IMR-90 (cell line): Measurements from ENCODE around the gene SPNS2. TPM values are rescaled to one million over a fixed set of nuclear protein-coding genes. Genes with fewer than 3 reads are reported as not detected.

Source experiments
- ATAC-seq: fragments of 200-7000 bp; cut with Tn5 transposase; 2 replicates; pipeline ENCODE4 v1.9.1; 2020; ENCODE audit warnings: low read depth, mild to moderate bottlenecking, moderate library complexity
- BruUV-seq: library from RNA; stranded (reverse); fragments of 400-500 nt; replicated peaks from 2 replicates; lab custom pipeline; 2021; lab: Mats Ljungman, UMichigan
- CTCF ChIA-PET: fragments of 300-600 bp; formaldehyde crosslinking; extraction: SDS; loops from one replicate; lab custom pipeline; 2021; ENCODE audit warnings: antibody characterized with exemption; lab: Yijun Ruan, JAX
- POLR2A ChIA-PET: fragments of 300-600 bp; sonication (Branson Sonifier 250); formaldehyde crosslinking; loops from one replicate; lab custom pipeline; 2022; ENCODE audit warnings: antibody characterized with exemption; ENCODE audit not compliant: unreplicated experiment; lab: Charles Lee
- DNase-seq: peaks from one replicate; pipeline ENCODE4 v3.0.0; 2013
- H2AFZ ChIP-seq: replicated peaks from 2 replicates; pipeline ENCODE3; 2013; ENCODE audit warnings: low read length, mild to moderate bottlenecking; ENCODE audit not compliant: poor library complexity
- H2AK5ac ChIP-seq: 2 replicates; pipeline ENCODE4 v1.6.1; 2013; ENCODE audit warnings: low read depth, low read length, inconsistent platforms
- H2AK9ac ChIP-seq: replicated peaks from 2 replicates; pipeline ENCODE3; 2013; ENCODE audit warnings: mild to moderate bottlenecking, low read depth, low read length, moderate library complexity; ENCODE audit not compliant: poor library complexity
- H2BK120ac ChIP-seq: 2 replicates; pipeline ENCODE4 v1.6.1; 2013; ENCODE audit warnings: low read depth, low read length, inconsistent platforms
- H2BK15ac ChIP-seq: 3 replicates; pipeline ENCODE4 v1.6.1; 2013; ENCODE audit warnings: low read depth, low read length, inconsistent platforms
- H2BK20ac ChIP-seq: 2 replicates; pipeline ENCODE4 v1.6.1; 2013; ENCODE audit warnings: low read depth, mild to moderate bottlenecking, inconsistent platforms, low read length, moderate library complexity
- H2BK5ac ChIP-seq: 2 replicates; pipeline ENCODE4 v1.6.1; 2013; ENCODE audit warnings: mild to moderate bottlenecking, low read depth, low read length, inconsistent platforms; ENCODE audit not compliant: poor library complexity, severe bottlenecking
- H3K14ac ChIP-seq: replicated peaks from 2 replicates; pipeline ENCODE4 v1.6.1; 2013; ENCODE audit warnings: low read depth, low read length, inconsistent platforms
- H3K18ac ChIP-seq: 2 replicates; pipeline ENCODE4 v1.6.1; 2013; ENCODE audit warnings: low read depth, low read length, control low read depth
- H3K23ac ChIP-seq: 2 replicates; pipeline ENCODE4 v1.6.1; 2013; ENCODE audit warnings: low read depth, low read length, inconsistent platforms
- H3K27ac ChIP-seq: 2 replicates; pipeline ENCODE4 v1.5.1; 2013; ENCODE audit warnings: mild to moderate bottlenecking, control low read depth, low read length; ENCODE audit not compliant: insufficient read depth
- H3K27me3 ChIP-seq: 2 replicates; pipeline ENCODE4 v1.6.1; 2013; ENCODE audit warnings: low read length; ENCODE audit not compliant: control insufficient read depth, insufficient read depth
- H3K36me3 ChIP-seq: 2 replicates; pipeline ENCODE4 v1.6.1; 2013; ENCODE audit warnings: low read length, mixed read lengths; ENCODE audit not compliant: control insufficient read depth, insufficient read depth
- H3K4ac ChIP-seq: 2 replicates; pipeline ENCODE4 v1.6.1; 2013; ENCODE audit warnings: low read depth, low read length, inconsistent platforms
- H3K4me1 ChIP-seq: 2 replicates; pipeline ENCODE4 v1.6.1; 2013; ENCODE audit warnings: low read length, mixed read lengths; ENCODE audit not compliant: control insufficient read depth, insufficient read depth
- H3K4me2 ChIP-seq: 2 replicates; pipeline ENCODE4 v1.6.1; 2013; ENCODE audit warnings: low read depth, mild to moderate bottlenecking, control low read depth, low read length, moderate library complexity
- H3K4me3 ChIP-seq: 2 replicates; pipeline ENCODE4 v1.5.1; 2013; ENCODE audit warnings: low read depth, mild to moderate bottlenecking, control low read depth, low read length, moderate library complexity; ENCODE audit not compliant: insufficient read depth
- H3K56ac ChIP-seq: 2 replicates; pipeline ENCODE4 v1.6.1; 2013; ENCODE audit warnings: low read length, inconsistent platforms; ENCODE audit not compliant: insufficient read depth; ENCODE audit errors: extremely low read depth
- H3K79me1 ChIP-seq, 2 experiments: 2 replicates each; pipeline ENCODE4 v1.6.1; 2013; ENCODE audit warnings: low read length in 2 of 2, inconsistent platforms in 1 of 2, low read depth in 1 of 2
- H3K9ac ChIP-seq: 2 replicates; pipeline ENCODE4 v1.6.1; 2013; ENCODE audit warnings: low read depth, low read length, control low read depth
- H3K9me1 ChIP-seq: 2 replicates; pipeline ENCODE4 v1.6.1; 2013; ENCODE audit warnings: low read length, inconsistent platforms; ENCODE audit not compliant: insufficient read depth
- H3K9me3 ChIP-seq: 2 replicates; pipeline ENCODE4 v1.6.1; 2013; ENCODE audit warnings: low read length; ENCODE audit not compliant: control insufficient read depth, insufficient read depth
- H4K20me1 ChIP-seq: 2 replicates; pipeline ENCODE4 v1.6.1; 2013; ENCODE audit warnings: low read length, inconsistent platforms; ENCODE audit not compliant: insufficient read depth
- H4K5ac ChIP-seq: 2 replicates; pipeline ENCODE4 v1.6.1; 2013; ENCODE audit warnings: mild to moderate bottlenecking, low read depth, low read length, control low read depth
- H4K8ac ChIP-seq, 2 experiments: 2 replicates each; pipeline ENCODE4 v1.6.1; 2013; ENCODE audit warnings: low read depth in 2 of 2, low read length in 2 of 2, control low read depth in 1 of 2, inconsistent platforms in 1 of 2
- H4K91ac ChIP-seq: 2 replicates; pipeline ENCODE4 v1.6.1; 2013; ENCODE audit warnings: low read depth, low read length, inconsistent platforms; ENCODE audit not compliant: insufficient read depth
- BHLHE40 ChIP-seq: fragments of 150-350 bp; IDR thresholded peaks from 2 replicates; pipeline ENCODE4 v1.6.1; 2016; ENCODE audit warnings: mild to moderate bottlenecking, low read depth, low read length
- CEBPB ChIP-seq: IDR thresholded peaks from 2 replicates; pipeline ENCODE4 v1.6.1; 2012; ENCODE audit warnings: low read depth, low read length, improper control_type of control experiment
- CHD1 ChIP-seq: IDR thresholded peaks from 2 replicates; pipeline ENCODE4 v1.6.1; 2012; ENCODE audit warnings: low read depth, low read length, improper control_type of control experiment
- FOS ChIP-seq: fragments of 150-350 bp; IDR thresholded peaks from 2 replicates; pipeline ENCODE4 v1.6.1; 2016; ENCODE audit warnings: low read depth, low read length
- MAFK ChIP-seq: IDR thresholded peaks from 2 replicates; pipeline ENCODE4 v1.6.1; 2012; ENCODE audit warnings: low read depth, low read length, improper control_type of control experiment
- MAZ ChIP-seq: IDR thresholded peaks from 2 replicates; pipeline ENCODE4 v1.6.1; 2012; ENCODE audit warnings: low read depth, mild to moderate bottlenecking, low read length, improper control_type of control experiment, moderate library complexity, borderline replicate concordance
- MXI1 ChIP-seq: IDR thresholded peaks from 2 replicates; pipeline ENCODE4 v1.6.1; 2012; ENCODE audit warnings: low read depth, mild to moderate bottlenecking, low read length, moderate library complexity, borderline replicate concordance
- NFE2L2 ChIP-seq: fragments of 150-350 bp; IDR thresholded peaks from 2 replicates; pipeline ENCODE4 v1.6.1; 2016; ENCODE audit warnings: low read depth, mild to moderate bottlenecking, low read length
- POLR2A ChIP-seq: IDR thresholded peaks from 2 replicates; pipeline ENCODE4 v1.6.1; 2012; ENCODE audit warnings: mild to moderate bottlenecking, low read depth, low read length
- RAD21 ChIP-seq: IDR thresholded peaks from 2 replicates; pipeline ENCODE4 v1.6.1; 2012; ENCODE audit warnings: low read length, improper control_type of control experiment
- RCOR1 ChIP-seq: IDR thresholded peaks from 2 replicates; pipeline ENCODE4 v1.6.1; 2012; ENCODE audit warnings: mild to moderate bottlenecking, low read length, improper control_type of control experiment; ENCODE audit not compliant: insufficient replicate concordance
- SMC3 ChIP-seq: fragments of 150-350 bp; IDR thresholded peaks from 2 replicates; pipeline ENCODE4 v1.6.1; 2016; ENCODE audit warnings: low read depth, mild to moderate bottlenecking, antibody characterized with exemption, low read length, moderate library complexity
- WGBS, 2 experiments: methylation state at CpG; one replicate each; pipeline versions ENCODE4 v1.1.5 to v1.1.7; 2013; ENCODE audit warnings: missing lambda C conversion rate in 2 of 2; ENCODE audit not compliant: insufficient read length in 1 of 2; ENCODE audit errors: extremely low coverage in 2 of 2; 5-methylcytosine and 5-hydroxymethylcytosine counted together
- dilution Hi-C: fragments of 300-500 bp; cut with HindIII; formaldehyde crosslinking; loops from one replicate; pipeline ENCODE4 v1.14.3; 2018; ENCODE audit warnings: low sequenced_read_pairs; ENCODE audit not compliant: unreplicated experiment
- in situ Hi-C: fragments of 300-500 bp; cut with MboI; formaldehyde crosslinking; loops from 3 replicates; pipeline ENCODE4 v1.14.3; 2019; ENCODE audit warnings: low sequenced_read_pairs, inconsistent platforms, mixed read lengths
- intact Hi-C: fragments of 100-400 bp; cut with micrococcal nuclease; formaldehyde crosslinking; loops from 2 replicates; pipeline ENCODE4 v1.10.0; 2022
- polyA plus RNA-seq, 3 experiments: library from polyadenylated mRNA; depleted of rRNA; stranded (reverse); fragments of >200 nt; gene quantifications; 2 replicates each; pipeline ENCODE4 v1.2.3, GENCODE V29; 2012; ENCODE audit warnings: low replicate concordance in 1 of 3
- total RNA-seq: library from RNA; depleted of rRNA; stranded (reverse); fragments of >200 nt; gene quantifications from 2 replicates; pipeline ENCODE4 v1.2.3, GENCODE V29; 2012
- TF ChIP-seq, protein P1 (sequence below): conservative IDR thresholded peaks from 2 replicates; pipeline ENCODE4 v1.5.1; 2012; ENCODE audit warnings: mild to moderate bottlenecking, low read depth, low read length, improper control_type of control experiment
- TF ChIP-seq, protein P2 (sequence below): fragments of 150-350 bp; IDR thresholded peaks from 2 replicates; pipeline ENCODE4 v1.6.1; 2016; ENCODE audit warnings: low read depth, mild to moderate bottlenecking, low read length, moderate library complexity, borderline replicate concordance

SPNS2 gene
- total and polyA plus RNA-seq, 2 of the 4 experiments (the other 2 are of a cell fraction) = under 0.01 TPM; not detected in 1

DNA sequence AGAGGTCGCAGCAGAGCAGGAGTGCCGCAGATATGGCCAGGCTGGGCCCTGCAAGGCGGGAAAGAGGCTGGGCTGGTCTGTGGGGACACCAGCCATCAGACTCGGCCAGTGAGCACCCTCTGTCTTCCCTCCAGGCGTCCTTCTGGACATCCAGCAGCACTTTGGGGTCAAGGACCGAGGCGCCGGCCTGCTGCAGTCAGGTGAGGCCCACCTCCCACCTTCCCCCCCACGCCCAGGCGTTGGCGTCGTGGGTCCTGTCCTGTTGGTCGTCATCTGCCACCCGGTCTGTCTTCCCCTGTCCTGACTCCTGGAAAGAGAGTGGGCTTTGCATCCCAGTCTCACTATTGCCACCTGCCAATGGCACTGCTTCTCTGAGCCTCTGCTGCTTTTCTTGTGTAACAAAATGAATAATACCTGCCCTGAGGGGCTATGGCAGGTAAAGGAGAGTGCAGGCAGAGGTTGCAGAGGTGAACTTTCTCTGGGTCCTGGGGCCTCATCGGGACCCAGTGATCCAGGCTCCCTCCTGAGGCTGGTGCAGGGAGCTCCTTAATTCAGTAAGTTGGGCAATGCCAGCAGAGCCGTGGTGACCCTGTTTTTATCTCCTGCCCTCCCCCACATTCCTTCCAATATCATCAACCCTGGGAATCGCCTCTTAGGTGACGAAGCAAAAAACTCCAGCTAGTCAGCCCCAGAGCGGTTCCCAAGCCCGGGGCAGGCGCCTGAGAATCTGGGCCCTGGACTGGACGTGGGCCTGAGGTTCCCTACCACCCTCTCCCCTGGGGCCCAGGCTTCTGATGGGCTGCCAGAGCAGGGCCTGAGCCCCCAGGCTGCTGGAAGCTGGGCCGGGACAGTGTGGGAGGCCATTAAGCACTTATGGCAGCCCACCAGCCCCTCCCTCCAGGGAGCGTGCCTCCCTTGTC is 14.7 kb downstream of the SPNS2 start:
- Histone ChIP-seq H2AFZ (no peak overlapping the region), H3K36me3 (no peaks in the 10 kb centered on the region), H3K4me1 (peaks cover 6% of the 10 kb centered on the region), H2AK9ac (no peak overlapping the region), H3K4me2 (no peak overlapping the region), H2BK15ac (no peak overlapping the region), H3K79me1 (no peaks in the 10 kb centered on the region), H3K18ac (no peak overlapping the region), H3K27me3 (peaks cover 22% of the 10 kb centered on the region; the same call in 1 of the 2 replicates), H3K9me3 (peaks cover 2% of the 10 kb centered on the region; the same call in 1 of the 2 replicates), H2BK5ac (no peak overlapping the region), H2BK120ac (no peak overlapping the region), H3K27ac (no peak overlapping the region), H3K9me1 (0 out of 2 replicates have a peak, but pooled peaks cover 3% of the 10 kb centered on the region), H3K9ac (no peak overlapping the region), H4K20me1 (no peaks in the 10 kb centered on the region), H3K14ac (no peak overlapping the region), H3K4ac (no peak overlapping the region), H3K56ac (no peak overlapping the region), H3K23ac (no peak overlapping the region), H4K91ac (no peak overlapping the region), H4K8ac (no peak overlapping the region), H4K5ac (no peak overlapping the region), H3K4me3 (no peak overlapping the region), H2AK5ac (no peak overlapping the region), H2BK20ac (no peak overlapping the region)
- POLR2A ChIA-PET = no interaction called here
- dilution Hi-C loops = no loop called here
- ATAC-seq (no peak), DNase-seq (no peak)
- intact Hi-C loops = no loop called here
- BruUV-seq = no TSS peak
- WGBS, 2 experiments = 78% methylated on average over 9 of the region's 24 CpGs; no CpG with 5 or more reads in 1 of the 2 experiments
- CTCF ChIA-PET = no interaction called here
- in situ Hi-C loops = no loop called here
- TF ChIP-seq SMC3 (no peak), RAD21 (no peak), FOS (no peak), MAZ (no peak), MXI1 (no peak), NFE2L2 (no peak), CHD1 (no peak), RCOR1 (no peak), BHLHE40 (no peak), CEBPB (no peak), MAFK (no peak), POLR2A (no peak)
- TF ChIP-seq, protein P1, sequence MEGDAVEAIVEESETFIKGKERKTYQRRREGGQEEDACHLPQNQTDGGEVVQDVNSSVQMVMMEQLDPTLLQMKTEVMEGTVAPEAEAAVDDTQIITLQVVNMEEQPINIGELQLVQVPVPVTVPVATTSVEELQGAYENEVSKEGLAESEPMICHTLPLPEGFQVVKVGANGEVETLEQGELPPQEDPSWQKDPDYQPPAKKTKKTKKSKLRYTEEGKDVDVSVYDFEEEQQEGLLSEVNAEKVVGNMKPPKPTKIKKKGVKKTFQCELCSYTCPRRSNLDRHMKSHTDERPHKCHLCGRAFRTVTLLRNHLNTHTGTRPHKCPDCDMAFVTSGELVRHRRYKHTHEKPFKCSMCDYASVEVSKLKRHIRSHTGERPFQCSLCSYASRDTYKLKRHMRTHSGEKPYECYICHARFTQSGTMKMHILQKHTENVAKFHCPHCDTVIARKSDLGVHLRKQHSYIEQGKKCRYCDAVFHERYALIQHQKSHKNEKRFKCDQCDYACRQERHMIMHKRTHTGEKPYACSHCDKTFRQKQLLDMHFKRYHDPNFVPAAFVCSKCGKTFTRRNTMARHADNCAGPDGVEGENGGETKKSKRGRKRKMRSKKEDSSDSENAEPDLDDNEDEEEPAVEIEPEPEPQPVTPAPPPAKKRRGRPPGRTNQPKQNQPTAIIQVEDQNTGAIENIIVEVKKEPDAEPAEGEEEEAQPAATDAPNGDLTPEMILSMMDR = no peak
- TF ChIP-seq, protein P2, sequence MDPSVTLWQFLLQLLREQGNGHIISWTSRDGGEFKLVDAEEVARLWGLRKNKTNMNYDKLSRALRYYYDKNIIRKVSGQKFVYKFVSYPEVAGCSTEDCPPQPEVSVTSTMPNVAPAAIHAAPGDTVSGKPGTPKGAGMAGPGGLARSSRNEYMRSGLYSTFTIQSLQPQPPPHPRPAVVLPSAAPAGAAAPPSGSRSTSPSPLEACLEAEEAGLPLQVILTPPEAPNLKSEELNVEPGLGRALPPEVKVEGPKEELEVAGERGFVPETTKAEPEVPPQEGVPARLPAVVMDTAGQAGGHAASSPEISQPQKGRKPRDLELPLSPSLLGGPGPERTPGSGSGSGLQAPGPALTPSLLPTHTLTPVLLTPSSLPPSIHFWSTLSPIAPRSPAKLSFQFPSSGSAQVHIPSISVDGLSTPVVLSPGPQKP = no peak
